ENCODE measurements around the gene ARHGEF28. TPM values are rescaled to one million over a fixed set of nuclear protein-coding genes. Genes with fewer than 3 reads are reported as not detected.

ARHGEF28 gene
- total and polyA plus RNA-seq, 4 donors, result 4.8 to 27.8 (median 12.7) TPM

DNA sequence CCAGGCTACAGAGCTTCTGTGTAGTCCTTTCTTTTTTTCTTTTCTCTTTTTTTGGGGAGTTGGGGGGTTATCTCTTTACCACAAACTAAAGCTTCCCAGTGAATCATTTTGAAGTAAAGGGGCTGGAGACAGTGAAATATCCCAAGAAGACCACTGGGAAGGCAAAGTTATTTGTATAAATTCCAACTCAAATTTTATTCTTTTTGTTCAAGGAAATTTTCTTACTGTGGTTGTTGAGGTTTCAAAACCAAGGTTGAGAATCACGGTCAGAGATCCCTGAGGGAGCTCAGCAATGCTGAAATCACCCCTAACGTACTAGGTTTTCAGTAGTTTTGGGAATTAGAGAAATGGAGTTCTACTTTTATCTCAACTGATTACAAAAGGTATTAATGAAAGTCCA lies 175.7 kb downstream of the ARHGEF28 start:
- intact Hi-C loops (cut with DNase I), result no loop called here
- no peak overlapping the region for H3K27ac ChIP-seq (ENCODE audit: low read depth in 1 of 2, low read length in 2 of 2)
- 87 to 92% methylated on average over 2 of the region's 2 CpGs for WGBS, 2 donors
- no peaks in the 10 kb centered on the region for H3K36me3 ChIP-seq (ENCODE audit: control insufficient read depth in 1 of 2, insufficient read depth in 2 of 2, low read length in 1 of 2)
- peaks cover 0 to 1% of the 10 kb centered on the region in 2 donors for H3K4me1 ChIP-seq (ENCODE audit: control insufficient read depth in 1 of 2, insufficient read depth in 2 of 2, low read length in 2 of 2)
- no peak overlapping the region for H3K4me3 ChIP-seq (ENCODE audit: low read length in 2 of 2)
- no peak for ATAC-seq (ENCODE audit: low FRiP score)
- H3K27me3 ChIP-seq (ENCODE audit: control insufficient read depth in 1 of 2, insufficient read depth in 2 of 2, low read length in 1 of 2), result no peaks in the 10 kb centered on the region
- H3K9me3 ChIP-seq (ENCODE audit: control insufficient read depth, low read length), result no peaks in the 10 kb centered on the region
- no peak for DNase-seq

- ATAC-seq (ENCODE audit: low FRiP score) (no peak), DNase-seq (no peak)
- Histone ChIP-seq H3K36me3 (ENCODE audit: control insufficient read depth in 1 of 2, insufficient read depth in 2 of 2, low read length in 1 of 2) (no peaks in the 10 kb centered on the region), H3K27me3 (ENCODE audit: control insufficient read depth in 1 of 2, insufficient read depth in 2 of 2, low read length in 1 of 2) (no peaks in the 10 kb centered on the region), H3K9me3 (ENCODE audit: control insufficient read depth, low read length) (no peaks in the 10 kb centered on the region), H3K27ac (ENCODE audit: low read depth in 1 of 2, low read length in 2 of 2) (no peak overlapping the region), H3K4me3 (ENCODE audit: low read length in 2 of 2) (no peak overlapping the region), H3K4me1 (ENCODE audit: control insufficient read depth in 1 of 2, insufficient read depth in 2 of 2, low read length in 2 of 2) (peaks cover 0 to 2% of the 10 kb centered on the region in 2 donors)
- 67 to 70% methylated on average over 3 of the region's 3 CpGs for WGBS, 2 donors
- intact Hi-C loops (cut with DNase I), result no loop called here
Measured at GRCh38 chr5:73805449-73805848, 179.5 kb downstream of the ARHGEF28 start.

GRCh38 chr5:73808911-73809310 lies 182.9 kb downstream of the ARHGEF28 start:
- DNase-seq, result no peak
- Histone ChIP-seq H3K27me3 (ENCODE audit: control insufficient read depth in 1 of 2, insufficient read depth in 2 of 2, low read length in 1 of 2) (no peaks in the 10 kb centered on the region), H3K4me3 (ENCODE audit: low read length in 2 of 2) (no peak overlapping the region), H3K9me3 (ENCODE audit: control insufficient read depth, low read length) (no peaks in the 10 kb centered on the region), H3K36me3 (ENCODE audit: control insufficient read depth in 1 of 2, insufficient read depth in 2 of 2, low read length in 1 of 2) (no peaks in the 10 kb centered on the region), H3K27ac (ENCODE audit: low read depth in 1 of 2, low read length in 2 of 2) (no peak overlapping the region), H3K4me1 (ENCODE audit: control insufficient read depth in 1 of 2, insufficient read depth in 2 of 2, low read length in 2 of 2) (peaks cover 0 to 2% of the 10 kb centered on the region in 2 donors)
- intact Hi-C loops (cut with DNase I), result no loop called here
- 87 to 91% methylated on average over 2 of the region's 2 CpGs for WGBS, 2 donors
- ATAC-seq (ENCODE audit: low FRiP score), result no peak

DNA sequence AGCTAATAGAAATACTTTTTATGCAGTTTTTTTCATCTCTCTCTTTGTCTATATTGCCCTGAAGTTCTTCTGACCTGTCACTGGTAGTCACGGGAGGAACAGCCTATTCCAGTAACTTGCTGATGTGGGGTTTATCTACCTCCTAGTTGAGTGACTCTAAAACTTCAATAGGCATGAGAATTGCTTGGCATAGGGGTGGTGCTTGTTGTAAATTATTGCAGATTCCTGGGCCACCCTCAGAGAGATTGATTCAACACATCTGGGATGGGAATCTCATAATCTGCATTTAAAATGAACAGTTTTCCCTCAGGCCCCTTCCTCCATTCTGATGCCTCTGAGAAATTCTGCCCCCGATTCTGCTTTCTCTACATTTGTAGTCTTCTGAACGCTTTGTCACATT lies 184.4 kb downstream of the ARHGEF28 start:
- Histone ChIP-seq H3K27ac (ENCODE audit: low read depth in 1 of 2, low read length in 2 of 2) (no peak overlapping the region), H3K4me3 (ENCODE audit: low read length in 2 of 2) (no peak overlapping the region), H3K9me3 (ENCODE audit: control insufficient read depth, low read length) (no peaks in the 10 kb centered on the region), H3K4me1 (ENCODE audit: control insufficient read depth in 1 of 2, insufficient read depth in 2 of 2, low read length in 2 of 2) (peaks cover 0 to 2% of the 10 kb centered on the region in 2 donors), H3K36me3 (ENCODE audit: control insufficient read depth in 1 of 2, insufficient read depth in 2 of 2, low read length in 1 of 2) (no peaks in the 10 kb centered on the region), H3K27me3 (ENCODE audit: control insufficient read depth in 1 of 2, insufficient read depth in 2 of 2, low read length in 1 of 2) (no peaks in the 10 kb centered on the region)
- ATAC-seq (ENCODE audit: low FRiP score) (no peak), DNase-seq (no peak)
- intact Hi-C loops (cut with DNase I), result no loop called here
- WGBS, 2 donors, result 95% methylated on average over 3 of the region's 3 CpGs

DNA sequence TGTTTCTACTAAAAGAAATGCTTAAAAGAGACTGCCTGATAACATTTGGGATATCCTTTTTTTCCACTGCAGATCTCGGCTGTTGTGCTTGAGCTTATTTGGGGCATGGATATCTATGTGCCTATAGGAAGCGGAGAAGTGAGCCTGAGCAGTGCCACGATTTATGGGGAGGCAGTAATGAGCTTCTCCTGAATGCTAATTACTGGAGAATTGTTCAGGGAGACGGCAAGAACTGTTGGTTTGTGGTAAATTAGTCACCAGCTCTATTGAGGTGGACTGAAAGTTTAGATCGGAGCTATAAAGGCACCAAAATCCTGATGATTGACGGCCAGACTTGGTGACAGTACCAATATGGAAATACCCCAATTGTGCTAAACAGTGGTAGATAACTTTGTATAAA lies 186.5 kb downstream of the ARHGEF28 start:
- DNase-seq (no peak), ATAC-seq (ENCODE audit: low FRiP score) (no peak)
- Histone ChIP-seq H3K9me3 (ENCODE audit: control insufficient read depth, low read length) (no peaks in the 10 kb centered on the region), H3K27ac (ENCODE audit: low read depth in 1 of 2, low read length in 2 of 2) (no peak overlapping the region), H3K27me3 (ENCODE audit: control insufficient read depth in 1 of 2, insufficient read depth in 2 of 2, low read length in 1 of 2) (no peaks in the 10 kb centered on the region), H3K4me1 (ENCODE audit: control insufficient read depth in 1 of 2, insufficient read depth in 2 of 2, low read length in 2 of 2) (peaks cover 3 to 8% of the 10 kb centered on the region in 2 donors), H3K4me3 (ENCODE audit: low read length in 2 of 2) (no peak overlapping the region), H3K36me3 (ENCODE audit: control insufficient read depth in 1 of 2, insufficient read depth in 2 of 2, low read length in 1 of 2) (no peaks in the 10 kb centered on the region)
- intact Hi-C loops (cut with DNase I), result no loop called here
- WGBS, 2 donors, result 72 to 79% methylated on average over 6 of the region's 6 CpGs

DNA sequence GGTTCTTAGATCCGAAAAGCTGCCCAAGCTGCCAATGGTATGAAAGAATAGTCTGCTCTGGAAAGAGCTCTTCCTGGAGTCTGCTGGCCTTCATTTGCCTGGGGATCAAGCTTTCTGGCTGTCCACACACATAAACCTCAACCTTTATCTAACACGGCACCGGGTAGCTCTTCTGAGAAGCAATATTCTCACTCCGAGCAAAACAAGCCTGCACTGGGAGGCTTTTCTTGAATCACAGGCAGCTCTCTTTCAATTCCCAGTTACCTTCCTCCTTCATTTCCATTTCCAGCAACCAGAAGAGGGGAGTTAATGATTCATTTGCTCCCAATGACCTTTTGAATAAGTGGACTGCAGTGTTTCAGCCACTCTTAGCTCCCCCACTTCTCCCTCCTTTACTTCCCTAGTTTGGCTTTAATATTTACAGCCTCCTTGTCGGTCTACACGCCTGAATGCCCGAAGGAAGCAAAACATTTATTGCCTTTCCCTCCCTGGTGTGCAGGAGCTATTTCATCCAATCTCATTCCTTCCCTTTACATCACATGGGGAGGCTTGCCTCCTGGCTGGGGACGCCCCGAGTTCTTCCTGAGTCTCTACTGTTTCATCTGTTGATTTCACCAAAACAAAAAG lies 187.1 kb downstream of the ARHGEF28 start:
- no peak for ATAC-seq (ENCODE audit: low FRiP score)
- DNase-seq, result no peak
- Histone ChIP-seq H3K27me3 (ENCODE audit: control insufficient read depth in 1 of 2, insufficient read depth in 2 of 2, low read length in 1 of 2) (no peaks in the 10 kb centered on the region), H3K27ac (ENCODE audit: low read depth in 1 of 2, low read length in 2 of 2) (no peak overlapping the region), H3K4me1 (ENCODE audit: control insufficient read depth in 1 of 2, insufficient read depth in 2 of 2, low read length in 2 of 2) (peaks cover 3 to 9% of the 10 kb centered on the region in 2 donors), H3K9me3 (ENCODE audit: control insufficient read depth, low read length) (no peaks in the 10 kb centered on the region), H3K4me3 (ENCODE audit: low read length in 2 of 2) (no peak overlapping the region), H3K36me3 (ENCODE audit: control insufficient read depth in 1 of 2, insufficient read depth in 2 of 2, low read length in 1 of 2) (no peaks in the 10 kb centered on the region)
- WGBS, 2 donors, result 62 to 67% methylated on average over 9 of the region's 9 CpGs
- intact Hi-C loops (cut with DNase I), result no loop called here

DNA sequence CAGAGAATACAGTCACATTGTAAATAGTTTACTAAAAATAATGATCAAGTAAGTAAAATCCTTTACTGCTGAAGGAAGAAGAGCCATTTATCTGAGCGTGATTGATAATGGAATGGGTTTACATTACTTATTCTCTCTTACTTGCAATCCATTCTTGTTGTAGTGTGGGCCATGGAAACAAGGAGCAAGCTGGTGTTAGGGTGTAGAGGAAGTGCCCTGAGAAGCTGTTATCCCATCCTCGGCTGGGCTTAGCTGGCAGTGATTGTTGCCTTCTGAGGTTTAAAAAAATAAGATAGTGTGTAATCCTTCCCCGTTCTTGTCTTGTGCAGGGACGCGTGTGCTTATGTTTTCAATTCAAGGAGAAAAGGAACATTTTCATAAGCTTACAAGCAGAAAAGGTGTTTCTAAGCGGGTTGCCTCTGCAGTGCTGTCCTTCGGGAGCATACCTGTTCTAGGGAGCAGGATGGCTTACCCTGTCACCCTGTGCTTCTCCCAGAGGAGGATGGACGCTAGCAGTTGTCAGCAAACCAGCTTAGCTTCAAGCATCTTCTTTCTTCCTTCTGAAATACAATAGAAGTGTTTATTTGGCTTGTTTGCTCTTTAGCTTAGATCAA lies 188.3 kb downstream of the ARHGEF28 start:
- no peak for ATAC-seq (ENCODE audit: low FRiP score)
- no peaks in the 10 kb centered on the region for H3K36me3 ChIP-seq (ENCODE audit: control insufficient read depth in 1 of 2, insufficient read depth in 2 of 2, low read length in 1 of 2)
- intact Hi-C loops (cut with DNase I), result no loop called here
- no peak for DNase-seq
- H3K27me3 ChIP-seq (ENCODE audit: control insufficient read depth in 1 of 2, insufficient read depth in 2 of 2, low read length in 1 of 2), result no peaks in the 10 kb centered on the region
- H3K4me3 ChIP-seq (ENCODE audit: low read length in 2 of 2), result no peak overlapping the region
- H3K9me3 ChIP-seq (ENCODE audit: control insufficient read depth, low read length), result no peaks in the 10 kb centered on the region
- WGBS, 2 donors, result 78 to 83% methylated on average over 8 of the region's 8 CpGs
- no peak overlapping the region for H3K27ac ChIP-seq (ENCODE audit: low read depth in 1 of 2, low read length in 2 of 2)
- peaks cover 5 to 7% of the 10 kb centered on the region in 2 donors for H3K4me1 ChIP-seq (ENCODE audit: control insufficient read depth in 1 of 2, insufficient read depth in 2 of 2, low read length in 2 of 2)

- H3K27ac ChIP-seq (ENCODE audit: low read depth in 1 of 2, low read length in 2 of 2), result no peak overlapping the region
- WGBS, 2 donors, result 92 to 96% methylated on average over 4 of the region's 4 CpGs
- no peaks in the 10 kb centered on the region for H3K36me3 ChIP-seq (ENCODE audit: control insufficient read depth in 1 of 2, insufficient read depth in 2 of 2, low read length in 1 of 2)
- H3K9me3 ChIP-seq (ENCODE audit: control insufficient read depth, low read length), result no peaks in the 10 kb centered on the region
- H3K27me3 ChIP-seq (ENCODE audit: control insufficient read depth in 1 of 2, insufficient read depth in 2 of 2, low read length in 1 of 2), result no peaks in the 10 kb centered on the region
- no peak for ATAC-seq (ENCODE audit: low FRiP score)
- H3K4me1 ChIP-seq (ENCODE audit: control insufficient read depth in 1 of 2, insufficient read depth in 2 of 2, low read length in 2 of 2), result peaks cover 7% of the 10 kb centered on the region in 2 donors
- intact Hi-C loops (cut with DNase I), result no loop called here
- H3K4me3 ChIP-seq (ENCODE audit: low read length in 2 of 2), result no peak overlapping the region
- no peak for DNase-seq
Measured at GRCh38 chr5:73815631-73816030, 189.6 kb downstream of the ARHGEF28 start.
